HG02798 (cell line): ENCODE measurements around the gene VAV1.
"Not testable (repeated sequence)": the region's sequence is repeated elsewhere in the genome, so short reads cannot be mapped to it uniquely, and the experiment has no call there.

ENCODE experiments used
- ATAC-seq: cut with Tn5 transposase; IDR thresholded peaks from one replicate; pipeline ENCODE4 v1.9.1; 2021; ENCODE audit warnings: mild to moderate bottlenecking; ENCODE audit not compliant: unreplicated experiment, poor library complexity

VAV1 gene

GRCh38 chr19:6838062-6838655 is 65.7 kb downstream of the VAV1 start:
- no peak for ATAC-seq

- no peak for ATAC-seq
These were observed 70.5 kb downstream of the VAV1 start for GRCh38 chr19:6842871-6843607.

- ATAC-seq = no peak
These were observed 75.3 kb downstream of the VAV1 start for GRCh38 chr19:6847828-6848200.

DNA sequence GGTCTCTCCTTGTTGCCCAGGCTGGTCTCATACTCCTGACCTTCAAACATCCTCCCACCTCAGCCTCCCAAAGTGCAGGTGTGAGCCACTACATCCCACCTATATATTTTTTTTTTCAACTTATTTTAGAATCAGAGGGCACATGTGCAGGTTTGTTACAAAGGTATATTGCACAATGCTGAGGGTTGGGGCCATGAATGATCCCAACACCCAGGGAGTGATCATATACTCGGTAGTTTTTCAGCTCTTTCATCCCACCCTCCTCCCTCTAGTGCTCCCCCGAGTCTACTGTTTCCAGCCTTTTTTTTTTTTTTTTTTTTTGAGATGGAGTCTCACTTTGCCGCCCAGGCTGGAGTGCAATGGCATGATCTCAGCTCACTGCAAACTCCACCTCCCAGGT is 76.5 kb downstream of the VAV1 start:
- ATAC-seq = no peak

DNA sequence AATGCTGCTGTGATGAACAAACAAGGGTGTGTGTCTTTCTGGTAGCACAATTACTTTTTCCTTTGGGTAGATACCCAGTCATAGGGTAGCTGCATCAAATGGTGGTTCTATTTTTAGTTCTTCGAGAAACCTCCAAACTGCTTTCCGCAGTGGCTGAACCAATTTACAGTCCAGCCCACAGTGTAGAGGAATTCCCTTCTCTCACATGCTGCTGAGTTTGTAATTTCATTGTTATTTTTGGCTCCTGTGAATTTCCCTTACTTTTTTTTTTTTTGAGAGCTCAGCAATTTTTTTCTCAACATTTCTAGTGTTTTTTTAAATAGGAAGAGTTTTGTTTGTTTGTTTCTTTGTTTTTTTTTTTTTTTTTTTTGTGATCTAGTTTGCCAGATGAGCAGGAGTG is 77.4 kb downstream of the VAV1 start:
- no peak for ATAC-seq

- no peak for ATAC-seq
These were observed 78.9 kb downstream of the VAV1 start for GRCh38 chr19:6851359-6851758.

- ATAC-seq = no peak
These were observed 79.5 kb downstream of the VAV1 start for GRCh38 chr19:6852001-6852400.

DNA sequence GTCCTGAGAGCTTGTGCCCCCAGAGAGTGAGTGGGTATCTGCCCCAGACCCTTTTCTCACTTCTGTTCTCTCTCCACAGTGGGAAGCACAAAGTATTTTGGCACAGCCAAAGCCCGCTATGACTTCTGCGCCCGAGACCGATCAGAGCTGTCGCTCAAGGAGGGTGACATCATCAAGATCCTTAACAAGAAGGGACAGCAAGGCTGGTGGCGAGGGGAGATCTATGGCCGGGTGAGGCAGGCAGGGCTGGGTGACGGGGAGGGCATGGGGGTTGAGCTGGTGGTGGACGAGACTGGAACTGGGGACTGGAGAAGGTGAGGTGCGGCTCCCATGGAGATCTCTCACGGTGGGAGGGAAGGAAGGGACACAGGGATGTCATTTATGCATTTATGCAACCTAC is 81.4 kb downstream of the VAV1 start:
- no peak for ATAC-seq

- no peak for ATAC-seq
These were observed 82.2 kb downstream of the VAV1 start for GRCh38 chr19:6854758-6855157.

GRCh38 chr19:6856749-6857372 is 84.4 kb downstream of the VAV1 start:
- no peak for ATAC-seq

- ATAC-seq = no peak
These were observed 89.3 kb downstream of the VAV1 start for GRCh38 chr19:6861683-6862286.

DNA sequence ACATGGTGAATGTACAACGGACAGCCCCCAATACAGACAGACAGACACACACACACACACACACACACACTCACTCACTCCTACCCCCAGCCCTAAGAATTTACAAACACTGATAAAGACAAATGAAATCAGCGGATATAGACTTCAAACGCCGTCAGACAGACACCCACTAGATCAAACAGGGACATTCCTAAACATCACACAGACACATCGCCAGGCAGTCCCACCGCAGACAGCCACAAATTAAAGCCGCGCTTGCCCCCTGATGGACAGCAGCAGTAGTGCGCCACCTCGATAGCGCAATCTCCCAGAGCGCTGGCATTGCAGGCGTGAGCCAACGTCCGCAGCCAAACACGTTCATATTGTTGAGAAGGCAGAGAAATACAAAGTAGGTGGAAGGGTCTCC is 90.2 kb downstream of the VAV1 start:
- peak; percentile 77 for ATAC-seq

GRCh38 chr19:6864325-6864940 is 91.9 kb downstream of the VAV1 start:
- ATAC-seq = no peak

DNA sequence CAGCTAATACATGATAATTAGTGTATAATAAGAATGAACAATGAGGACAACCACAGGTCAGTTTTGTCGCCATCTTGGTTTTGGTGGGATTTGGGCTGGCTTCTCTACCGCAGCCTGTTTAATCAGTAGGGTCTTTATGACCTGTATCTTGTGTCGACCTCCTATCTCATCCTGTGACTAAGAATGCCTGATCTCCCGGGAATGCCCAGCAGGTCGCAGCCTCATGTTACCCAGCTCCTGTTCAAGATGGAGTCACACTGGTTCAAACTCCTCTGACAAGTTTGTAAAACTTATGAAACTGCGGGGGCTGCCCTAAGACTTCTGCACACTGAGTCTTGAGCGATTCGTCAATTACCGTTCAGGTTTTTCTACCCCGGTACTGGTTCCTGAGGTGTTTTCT is 93.3 kb downstream of the VAV1 start:
- no peak for ATAC-seq

DNA sequence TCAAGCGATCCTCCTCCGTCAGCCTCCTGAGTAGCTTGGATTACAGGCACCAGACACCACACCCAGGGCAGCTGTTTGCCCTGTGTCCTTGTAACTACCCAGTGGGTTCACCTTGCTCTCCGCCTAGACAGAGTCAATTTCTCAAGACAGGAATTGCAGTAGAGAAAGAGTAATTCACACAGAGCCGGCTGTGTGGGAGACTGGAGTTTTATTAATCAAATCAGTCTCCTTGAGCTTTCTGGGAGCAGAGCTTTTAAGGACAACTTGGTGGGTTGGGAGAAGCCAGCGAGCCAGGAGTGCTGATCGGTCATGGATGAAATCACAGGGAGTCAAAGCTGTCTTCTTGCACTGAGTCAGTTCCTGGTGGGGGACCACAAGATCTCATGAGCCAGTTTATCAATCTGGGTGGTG is 94.2 kb downstream of the VAV1 start:
- ATAC-seq = no peak

- no peak for ATAC-seq
These were observed 95.8 kb downstream of the VAV1 start for GRCh38 chr19:6868351-6868750.

GRCh38 chr19:6869151-6869882 is 96.8 kb downstream of the VAV1 start:
- not testable (repeated sequence) for ATAC-seq

GRCh38 chr19:6873708-6874431 is 101.4 kb downstream of the VAV1 start:
- no peak for ATAC-seq

GRCh38 chr19:6875218-6875617 is 102.7 kb downstream of the VAV1 start:
- ATAC-seq = no peak

GRCh38 chr19:6876748-6877147 is 104.2 kb downstream of the VAV1 start:
- no peak for ATAC-seq
